ENCODE data around the gene CLSTN2. TPM values are rescaled to one million over a fixed set of nuclear protein-coding genes. Genes with fewer than 3 reads are reported as not detected.

Gene CLSTN2
- total RNA-seq, 1 experiment from 2014 or later, result 0.68 TPM

GRCh38 chr3:140522653-140523380 lies 587.8 kb downstream of the CLSTN2 start:
- H4K8ac ChIP-seq (replicated peaks; ENCODE audit: insufficient read length, low read depth, low read length), result no peak overlapping the region
- H3K27me3 Mint-ChIP-seq (ENCODE audit: low read depth), result peaks cover 8% of the 10 kb centered on the region
- H3K4me1 ChIP-seq (ENCODE audit: insufficient read depth, low read length), result no peaks in the 10 kb centered on the region
- H3K23ac ChIP-seq (ENCODE audit: insufficient read length, low read depth, low read length), result no peak overlapping the region
- no peak overlapping the region for H3K18ac ChIP-seq (ENCODE audit: insufficient read length, low read depth, low read length)
- H3K9ac ChIP-seq (ENCODE audit: extremely low read depth, insufficient read length, low read length), result no peak overlapping the region
- H3K9me3 ChIP-seq (ENCODE audit: control insufficient read depth, low read depth, low read length), result no peaks in the 10 kb centered on the region
- H3K4ac ChIP-seq (ENCODE audit: low read depth, low read length), result no peak overlapping the region
- no peak for DNase-seq
- TF ChIP-seq CTCF (conservative IDR thresholded peaks at IDR 0.05), result no peak
- H3K27me3 ChIP-seq (ENCODE audit: insufficient read depth, low read length), result no peaks in the 10 kb centered on the region
- no peak overlapping the region for H4K91ac ChIP-seq (ENCODE audit: insufficient read length, low read depth, low read length)
- no peak overlapping the region for H2BK5ac ChIP-seq (ENCODE audit: insufficient read length, low read length)
- H3K14ac ChIP-seq (ENCODE audit: insufficient read depth, low read length), result no peak overlapping the region
- no peak overlapping the region for H3K4me2 ChIP-seq (ENCODE audit: insufficient read depth, insufficient read length, low read length)
- WGBS (ENCODE audit: extremely low coverage, insufficient read length, low lambda C conversion rate), result no CpG with 5 or more reads among the region's 5 CpGs
- H3K36me3 Mint-ChIP-seq (ENCODE audit: insufficient read depth in 1 of 3, low read depth in 3 of 3), result peaks cover 5 to 35% (median 8%) of the 10 kb centered on the region in 3 experiments; a peak in 6 of 7 replicates
- H2BK12ac ChIP-seq (ENCODE audit: insufficient read length, low read depth, low read length), result no peak overlapping the region
- H2BK20ac ChIP-seq (ENCODE audit: low read depth, low read length, poor library complexity, severe bottlenecking), result no peak overlapping the region
- no peak overlapping the region for H4K5ac ChIP-seq (ENCODE audit: insufficient read length, low read depth, low read length)
- no peak overlapping the region for H3K56ac ChIP-seq (ENCODE audit: insufficient read length, low read depth, low read length)
- no peak overlapping the region for H3K4me3 Mint-ChIP-seq
- no peak overlapping the region for H3K27ac Mint-ChIP-seq
- no peak overlapping the region for H2BK120ac ChIP-seq (ENCODE audit: low read depth, low read length, poor library complexity, severe bottlenecking)
- peaks cover 18 to 19% of the 10 kb centered on the region in 2 experiments for H3K9me3 Mint-ChIP-seq
- H3K79me1 ChIP-seq (ENCODE audit: insufficient read depth, low read depth, low read length, poor library complexity, severe bottlenecking), result no peaks in the 10 kb centered on the region
- H3K27ac ChIP-seq (ENCODE audit: insufficient read length, low read depth, low read length), result no peak overlapping the region
- H3K79me2 ChIP-seq (ENCODE audit: insufficient read depth, low read length), result no peaks in the 10 kb centered on the region
- H2AFZ ChIP-seq (ENCODE audit: low read length), result no peak overlapping the region
- H4K20me1 ChIP-seq (ENCODE audit: control insufficient read depth, insufficient read depth, insufficient read length), result no peaks in the 10 kb centered on the region
- peaks cover 18% of the 10 kb centered on the region in 2 experiments for H3K4me1 Mint-ChIP-seq
- no peak overlapping the region for H2AK5ac ChIP-seq (ENCODE audit: insufficient read length, low read length)
- H3K23me2 ChIP-seq (ENCODE audit: insufficient read length, low read depth, low read length, poor library complexity, severe bottlenecking), result no peaks in the 10 kb centered on the region
- H2BK15ac ChIP-seq (ENCODE audit: low read depth, low read length), result no peak overlapping the region
- H3T11ph ChIP-seq (ENCODE audit: low read length), result no peak overlapping the region

All from H9 (cell line).